ENCODE data around the gene FRA10AC1.

The FRA10AC1 gene

DNA sequence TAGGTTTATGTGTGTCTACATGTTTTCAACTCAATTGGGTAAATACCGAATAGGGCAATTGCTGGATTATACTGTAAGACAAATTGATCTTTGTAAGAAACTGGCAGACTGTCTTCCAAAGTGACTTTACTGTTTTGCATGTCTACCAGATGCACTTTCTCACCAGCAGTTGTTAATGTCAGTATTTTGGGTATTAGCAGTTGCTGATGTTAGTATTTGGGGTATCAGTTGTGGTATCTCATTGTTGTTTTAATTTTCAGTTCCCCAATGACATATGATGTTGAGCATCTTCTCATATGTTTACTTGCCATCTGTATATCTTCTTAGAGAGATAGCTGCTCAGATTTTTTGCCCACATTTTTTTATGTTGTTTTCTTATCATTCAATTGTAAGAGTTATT, 79.5 kb downstream of the FRA10AC1 start:
- DNase-seq = no peak

DNA sequence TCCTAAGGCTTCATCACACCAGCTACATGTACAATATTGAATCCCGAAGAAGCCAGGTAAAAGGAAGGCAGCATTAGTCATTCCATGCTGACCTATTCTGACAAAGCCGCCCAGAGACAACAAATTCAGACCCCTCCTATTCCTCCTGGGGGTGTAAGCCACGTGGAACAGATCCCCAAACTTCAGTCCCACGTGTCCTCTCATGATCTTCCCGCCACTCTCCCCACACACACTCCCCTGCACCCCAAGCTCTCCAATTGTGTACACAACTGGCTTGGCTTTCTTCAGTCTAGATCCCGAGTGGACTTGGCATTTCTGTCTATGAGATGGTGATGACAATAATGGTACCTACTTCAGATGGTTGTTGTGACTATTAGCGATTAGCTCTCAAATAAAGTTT, 81.5 kb downstream of the FRA10AC1 start:
- DNase-seq = no peak

Data from stimulated activated CD4-positive, alpha-beta T cell treated with anti-CD3 and anti-CD28 coated beads, Interleukin-2, amount 100 ng/mL, for 48 hours (primary cell).